Subcutaneous adipose tissue (tissue), 4 donors: ENCODE results near the gene SLC9A2. TPM values are rescaled to one million over a fixed set of nuclear protein-coding genes. Genes with fewer than 3 reads are reported as not detected.

Experiments
- total RNA-seq, 4 donors: library from RNA; depleted of rRNA; stranded (reverse); fragments of >200 nt; gene quantifications; one replicate each; pipeline ENCODE4 v1.1.0, GENCODE V29; 2016
- TF ChIP-seq, protein P1 (sequence below): fragments of 450-650 bp; IDR thresholded peaks from one replicate; pipeline ENCODE4 v1.5.1; 2016; ENCODE audit warnings: low read depth, mild to moderate bottlenecking, control low read depth, antibody characterized with exemption, moderate library complexity

The SLC9A2 gene
- total RNA-seq, 4 donors from 2014 or later, result under 0.01 to 0.49 (median 0.17) TPM; not detected in 1

GRCh38 chr2:102708847-102709559 is 89.7 kb downstream of the SLC9A2 start:
- TF ChIP-seq, protein P1, sequence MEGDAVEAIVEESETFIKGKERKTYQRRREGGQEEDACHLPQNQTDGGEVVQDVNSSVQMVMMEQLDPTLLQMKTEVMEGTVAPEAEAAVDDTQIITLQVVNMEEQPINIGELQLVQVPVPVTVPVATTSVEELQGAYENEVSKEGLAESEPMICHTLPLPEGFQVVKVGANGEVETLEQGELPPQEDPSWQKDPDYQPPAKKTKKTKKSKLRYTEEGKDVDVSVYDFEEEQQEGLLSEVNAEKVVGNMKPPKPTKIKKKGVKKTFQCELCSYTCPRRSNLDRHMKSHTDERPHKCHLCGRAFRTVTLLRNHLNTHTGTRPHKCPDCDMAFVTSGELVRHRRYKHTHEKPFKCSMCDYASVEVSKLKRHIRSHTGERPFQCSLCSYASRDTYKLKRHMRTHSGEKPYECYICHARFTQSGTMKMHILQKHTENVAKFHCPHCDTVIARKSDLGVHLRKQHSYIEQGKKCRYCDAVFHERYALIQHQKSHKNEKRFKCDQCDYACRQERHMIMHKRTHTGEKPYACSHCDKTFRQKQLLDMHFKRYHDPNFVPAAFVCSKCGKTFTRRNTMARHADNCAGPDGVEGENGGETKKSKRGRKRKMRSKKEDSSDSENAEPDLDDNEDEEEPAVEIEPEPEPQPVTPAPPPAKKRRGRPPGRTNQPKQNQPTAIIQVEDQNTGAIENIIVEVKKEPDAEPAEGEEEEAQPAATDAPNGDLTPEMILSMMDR, result no peak

DNA sequence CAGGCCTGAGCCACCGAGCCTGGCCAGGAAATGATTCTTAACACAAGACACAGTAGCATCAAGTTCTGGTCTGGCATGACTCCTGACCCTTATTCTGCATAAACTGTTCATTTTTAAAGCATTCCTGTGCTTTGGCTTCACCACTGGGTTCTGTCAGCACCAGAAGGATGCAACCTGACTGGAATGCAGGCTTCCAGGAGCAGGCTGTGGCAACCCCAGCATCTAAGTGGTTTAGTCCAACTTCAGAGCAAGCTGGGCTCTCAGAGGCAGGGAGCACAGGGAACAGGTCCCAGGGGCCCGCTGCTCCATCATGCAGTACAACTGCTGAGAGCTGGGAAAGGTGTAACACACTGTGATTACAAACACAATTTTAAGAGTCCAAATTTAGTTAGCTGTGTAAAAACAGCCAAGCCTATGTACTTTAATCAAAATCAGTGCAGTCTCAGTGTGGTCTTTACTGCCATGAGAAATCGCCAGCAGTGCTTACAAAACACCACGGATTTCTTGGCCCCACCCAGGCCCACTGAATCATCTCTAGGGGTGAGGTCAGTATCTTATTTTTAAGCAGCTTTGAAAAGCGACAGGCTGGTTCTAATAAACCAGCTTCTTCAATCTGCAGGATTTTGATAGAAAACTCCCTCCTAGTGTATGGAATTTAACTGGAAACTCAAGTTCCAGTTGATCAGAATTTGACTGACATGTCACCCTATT is 98.1 kb downstream of the SLC9A2 start:
- TF ChIP-seq, protein P1, result no peak

GRCh38 chr2:102718387-102719316 is 99.3 kb downstream of the SLC9A2 start:
- TF ChIP-seq, protein P1, result no peak

DNA sequence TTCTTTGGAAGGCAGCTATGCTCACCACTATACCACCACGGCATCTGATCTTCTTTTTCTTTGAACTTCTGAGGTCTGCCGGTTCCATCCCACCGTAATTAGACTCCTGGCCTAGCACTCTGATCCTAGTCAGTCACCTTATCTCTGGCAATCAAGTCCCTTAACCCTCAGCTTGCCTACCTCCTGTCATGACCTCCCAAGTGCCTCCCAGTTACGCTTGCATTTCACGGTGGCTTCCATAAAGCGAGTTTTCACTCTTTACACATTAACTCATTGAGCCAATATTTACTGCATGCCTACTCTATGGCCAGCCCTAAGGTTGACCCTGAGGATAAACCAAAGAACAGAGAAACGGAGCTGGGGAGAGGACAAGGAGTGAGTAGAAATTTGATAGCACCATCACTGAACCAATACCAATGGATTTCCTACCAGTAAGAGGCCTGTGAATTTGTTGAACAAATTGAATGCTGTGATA is 104.7 kb downstream of the SLC9A2 start:
- TF ChIP-seq, protein P1, result no peak

DNA sequence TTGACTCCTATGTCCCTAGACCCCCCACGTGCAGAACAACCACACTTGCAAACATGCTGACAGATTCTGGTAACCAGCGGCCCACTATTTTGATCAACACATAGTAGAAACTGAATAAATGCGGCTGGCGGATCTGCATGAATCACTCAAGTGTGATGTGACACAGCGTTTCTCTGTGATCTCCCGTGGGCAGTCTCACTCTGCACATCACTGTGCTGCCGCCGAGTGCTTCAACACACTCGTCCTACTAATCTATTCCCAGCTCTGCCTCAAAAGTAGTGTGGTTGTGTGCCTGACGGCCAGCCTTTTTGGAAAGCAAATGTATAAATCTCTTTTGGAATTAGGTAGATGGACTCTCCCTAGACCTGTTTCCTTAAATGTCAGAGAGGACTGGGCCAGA is 105.2 kb downstream of the SLC9A2 start:
- TF ChIP-seq, protein P1, result no peak

DNA sequence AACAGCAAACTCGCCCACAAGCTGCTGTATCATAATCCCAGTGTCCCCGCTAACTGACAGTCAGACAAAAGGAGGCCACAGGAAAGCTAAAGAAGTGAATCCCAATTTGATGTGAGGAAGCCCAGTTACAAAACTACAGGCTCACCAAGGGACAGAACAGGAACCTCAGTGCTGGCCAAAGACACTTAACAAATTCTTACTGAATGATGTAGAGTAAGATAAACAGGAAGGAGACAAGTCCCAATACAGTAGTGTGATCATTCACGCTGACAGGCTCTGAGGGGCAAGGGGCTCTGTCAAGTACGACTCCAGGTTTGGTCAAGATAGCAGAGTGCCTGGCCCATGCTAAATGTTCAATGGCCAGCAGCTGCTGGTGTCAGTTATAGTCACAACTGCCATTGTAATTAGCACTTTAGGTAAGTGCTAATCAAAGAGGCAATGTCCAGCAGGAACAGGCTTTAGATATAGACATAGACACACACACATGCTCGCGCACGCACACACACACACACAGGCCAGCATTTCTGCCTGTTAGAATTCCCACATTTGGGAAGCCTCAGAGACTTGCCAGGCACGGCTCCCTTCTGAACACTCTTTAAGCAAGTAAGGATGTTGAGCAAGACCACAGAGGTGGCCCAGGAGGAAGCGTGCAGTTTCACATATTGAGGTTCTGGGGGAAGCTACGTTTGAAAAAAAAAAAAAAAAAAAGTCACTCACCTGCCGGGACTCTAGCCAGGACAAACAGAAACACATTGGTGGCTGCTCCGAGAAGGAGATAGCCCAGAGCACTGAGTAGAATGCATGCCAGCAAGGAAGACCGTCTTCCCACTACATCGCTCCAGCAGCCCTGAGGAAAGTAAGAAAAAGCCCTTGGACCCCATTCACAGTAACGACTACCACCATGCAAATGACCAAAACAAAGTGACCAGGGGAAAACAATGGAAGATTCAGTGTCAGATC is 107.1 kb downstream of the SLC9A2 start:
- TF ChIP-seq, protein P1, result no peak
